Suprapubic skin (tissue), 3 donors: ENCODE data around the gene C4orf51.

Experiments used
- POLR2A ChIP-seq, 2 donors: fragments of 450-650 bp; IDR thresholded peaks; one replicate each; pipeline ENCODE4 v1.6.1; 2017; ENCODE audit warnings: antibody characterized with exemption in 2 of 2, mild to moderate bottlenecking in 2 of 2, moderate library complexity in 2 of 2
- TF ChIP-seq, protein P1 (sequence below), 2 donors: fragments of 200-600 bp in 1 of 2; fragments of 450-650 bp in 1 of 2; sonication (generic) in 1 of 2; IDR thresholded peaks; one replicate each; pipeline ENCODE4 v1.5.1; 2016 to 2019; ENCODE audit warnings: antibody characterized with exemption in 2 of 2, mild to moderate bottlenecking in 1 of 2, moderate library complexity in 1 of 2

DNA sequence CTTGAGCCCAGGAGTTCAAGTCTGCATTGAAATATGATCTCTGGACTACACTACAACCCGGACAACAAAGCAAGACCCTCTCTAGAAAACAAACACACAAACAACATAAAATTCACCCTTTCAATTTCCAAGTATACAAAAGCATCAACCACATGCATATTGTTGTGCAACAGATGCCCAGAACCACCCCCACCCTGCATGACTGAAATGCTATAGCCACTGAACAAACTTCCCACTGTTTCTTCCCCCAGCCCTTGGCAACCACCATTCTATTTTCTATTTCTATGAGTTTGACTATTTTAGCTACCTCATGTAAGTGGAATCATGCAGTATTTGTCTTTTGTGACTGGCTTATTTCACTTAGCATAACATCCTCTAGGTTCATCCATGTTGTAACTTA lies 14.2 kb upstream of the C4orf51 start:
- no peak for TF ChIP-seq POLR2A (IDR thresholded peaks at IDR 0.05)
- TF ChIP-seq, protein P1, sequence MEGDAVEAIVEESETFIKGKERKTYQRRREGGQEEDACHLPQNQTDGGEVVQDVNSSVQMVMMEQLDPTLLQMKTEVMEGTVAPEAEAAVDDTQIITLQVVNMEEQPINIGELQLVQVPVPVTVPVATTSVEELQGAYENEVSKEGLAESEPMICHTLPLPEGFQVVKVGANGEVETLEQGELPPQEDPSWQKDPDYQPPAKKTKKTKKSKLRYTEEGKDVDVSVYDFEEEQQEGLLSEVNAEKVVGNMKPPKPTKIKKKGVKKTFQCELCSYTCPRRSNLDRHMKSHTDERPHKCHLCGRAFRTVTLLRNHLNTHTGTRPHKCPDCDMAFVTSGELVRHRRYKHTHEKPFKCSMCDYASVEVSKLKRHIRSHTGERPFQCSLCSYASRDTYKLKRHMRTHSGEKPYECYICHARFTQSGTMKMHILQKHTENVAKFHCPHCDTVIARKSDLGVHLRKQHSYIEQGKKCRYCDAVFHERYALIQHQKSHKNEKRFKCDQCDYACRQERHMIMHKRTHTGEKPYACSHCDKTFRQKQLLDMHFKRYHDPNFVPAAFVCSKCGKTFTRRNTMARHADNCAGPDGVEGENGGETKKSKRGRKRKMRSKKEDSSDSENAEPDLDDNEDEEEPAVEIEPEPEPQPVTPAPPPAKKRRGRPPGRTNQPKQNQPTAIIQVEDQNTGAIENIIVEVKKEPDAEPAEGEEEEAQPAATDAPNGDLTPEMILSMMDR (IDR thresholded peaks at IDR 0.05): no peak
